Suprapubic skin (tissue), 4 donors: ENCODE data around the gene TPCN1. TPM values are rescaled to one million over a fixed set of nuclear protein-coding genes. Genes with fewer than 3 reads are reported as not detected.

ENCODE experiments used
- DNase-seq, 2 donors: peaks; one replicate each; pipeline ENCODE4 v3.0.0-alpha.2; 2019; ENCODE audit warnings: low spot score in 2 of 2
- H3K27ac ChIP-seq: fragments of 200-600 bp; sonication (generic); one replicate; pipeline ENCODE4 v1.5.1; 2019
- H3K27me3 ChIP-seq: fragments of 200-600 bp; sonication (generic); one replicate; pipeline ENCODE4 v1.5.1; 2019
- H3K36me3 ChIP-seq: fragments of 200-600 bp; sonication (generic); one replicate; pipeline ENCODE4 v1.5.1; 2019
- H3K4me1 ChIP-seq: fragments of 200-600 bp; sonication (generic); one replicate; pipeline ENCODE4 v1.5.1; 2019
- H3K4me3 ChIP-seq: fragments of 200-600 bp; sonication (generic); one replicate; pipeline ENCODE4 v1.5.1; 2019; ENCODE audit warnings: mild to moderate bottlenecking
- H3K9me3 ChIP-seq: fragments of 200-600 bp; sonication (generic); one replicate; pipeline ENCODE4 v1.5.1; 2019
- EP300 ChIP-seq: sonication (generic); formaldehyde crosslinking; IDR thresholded peaks from one replicate; pipeline ENCODE4 v1.6.1; 2017; ENCODE audit warnings: antibody characterized with exemption
- POLR2A ChIP-seq, 2 donors: fragments of 450-650 bp; IDR thresholded peaks; one replicate each; pipeline ENCODE4 v1.6.1; 2017; ENCODE audit warnings: antibody characterized with exemption in 2 of 2, mild to moderate bottlenecking in 2 of 2, moderate library complexity in 2 of 2
- POLR2AphosphoS5 ChIP-seq, 3 donors: sonication (generic); formaldehyde crosslinking; IDR thresholded peaks; one replicate each; pipeline ENCODE4 v1.6.1; 2017; ENCODE audit warnings: antibody characterized with exemption in 3 of 3
- WGBS: methylation state at CpG from one replicate; pipeline ENCODE4 v1.1.5; 2018; 5-methylcytosine and 5-hydroxymethylcytosine counted together
- total RNA-seq, 4 donors: library from RNA; depleted of rRNA; stranded (reverse); fragments of >200 nt; gene quantifications; one replicate each; pipeline ENCODE4 v1.1.0, GENCODE V29; 2016
- TF ChIP-seq, protein P1 (sequence below), 2 donors: fragments of 200-600 bp in 1 of 2; fragments of 450-650 bp in 1 of 2; sonication (generic) in 1 of 2; IDR thresholded peaks; one replicate each; pipeline ENCODE4 v1.5.1; 2016 to 2019; ENCODE audit warnings: antibody characterized with exemption in 2 of 2, mild to moderate bottlenecking in 1 of 2, moderate library complexity in 1 of 2

Gene TPCN1
- total RNA-seq, 4 donors from 2014 or later = 15.5 to 74.1 (median 35.6) TPM

GRCh38 chr12:113277511-113277910 lies 56.2 kb downstream of the TPCN1 start:
- peak in 1 of 2 donors; percentile 46 for DNase-seq
- no peak overlapping the region for H3K4me3 ChIP-seq
- TF ChIP-seq, protein P1, sequence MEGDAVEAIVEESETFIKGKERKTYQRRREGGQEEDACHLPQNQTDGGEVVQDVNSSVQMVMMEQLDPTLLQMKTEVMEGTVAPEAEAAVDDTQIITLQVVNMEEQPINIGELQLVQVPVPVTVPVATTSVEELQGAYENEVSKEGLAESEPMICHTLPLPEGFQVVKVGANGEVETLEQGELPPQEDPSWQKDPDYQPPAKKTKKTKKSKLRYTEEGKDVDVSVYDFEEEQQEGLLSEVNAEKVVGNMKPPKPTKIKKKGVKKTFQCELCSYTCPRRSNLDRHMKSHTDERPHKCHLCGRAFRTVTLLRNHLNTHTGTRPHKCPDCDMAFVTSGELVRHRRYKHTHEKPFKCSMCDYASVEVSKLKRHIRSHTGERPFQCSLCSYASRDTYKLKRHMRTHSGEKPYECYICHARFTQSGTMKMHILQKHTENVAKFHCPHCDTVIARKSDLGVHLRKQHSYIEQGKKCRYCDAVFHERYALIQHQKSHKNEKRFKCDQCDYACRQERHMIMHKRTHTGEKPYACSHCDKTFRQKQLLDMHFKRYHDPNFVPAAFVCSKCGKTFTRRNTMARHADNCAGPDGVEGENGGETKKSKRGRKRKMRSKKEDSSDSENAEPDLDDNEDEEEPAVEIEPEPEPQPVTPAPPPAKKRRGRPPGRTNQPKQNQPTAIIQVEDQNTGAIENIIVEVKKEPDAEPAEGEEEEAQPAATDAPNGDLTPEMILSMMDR (IDR thresholded peaks at IDR 0.05) = no peak
- TF ChIP-seq POLR2AphosphoS5 (IDR thresholded peaks at IDR 0.05) (no peak), POLR2A (IDR thresholded peaks at IDR 0.05) (no peak), EP300 (no peak)
- H3K36me3 ChIP-seq = peaks cover 69% of the 10 kb centered on the region
- no peaks in the 10 kb centered on the region for H3K27me3 ChIP-seq
- H3K4me1 ChIP-seq = peaks cover 10% of the 10 kb centered on the region
- WGBS = 90% methylated on average over 4 of the region's 5 CpGs
- H3K9me3 ChIP-seq = no peaks in the 10 kb centered on the region
- no peak overlapping the region for H3K27ac ChIP-seq

DNA sequence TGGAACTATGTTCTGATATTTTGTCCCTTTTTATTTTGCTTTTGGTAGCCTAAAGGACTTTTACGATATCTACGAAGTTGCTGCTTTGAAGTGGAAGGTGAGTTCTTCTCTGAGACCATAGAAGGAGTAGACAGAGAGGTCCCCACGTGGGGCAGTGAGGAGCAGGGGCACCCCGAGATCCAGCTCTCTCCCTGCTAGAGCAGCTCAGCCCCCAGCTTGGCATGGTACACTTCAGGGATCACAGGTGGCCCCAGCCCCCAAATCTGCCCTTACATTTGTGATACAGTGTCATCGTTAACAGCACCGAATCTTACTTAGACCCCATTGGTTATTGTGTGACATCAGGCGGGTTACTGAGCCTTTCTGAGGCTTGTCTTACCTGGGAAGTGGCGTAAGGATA lies 56.9 kb downstream of the TPCN1 start:
- no peaks in the 10 kb centered on the region for H3K27me3 ChIP-seq
- no peak overlapping the region for H3K4me3 ChIP-seq
- H3K36me3 ChIP-seq = peaks cover 66% of the 10 kb centered on the region
- WGBS = 82% methylated on average over 8 of the region's 8 CpGs
- H3K9me3 ChIP-seq = no peaks in the 10 kb centered on the region
- TF ChIP-seq EP300 = no peak
- TF ChIP-seq, protein P1 (IDR thresholded peaks at IDR 0.05) = no peak
- TF ChIP-seq POLR2AphosphoS5 (IDR thresholded peaks at IDR 0.05) = no peak
- TF ChIP-seq POLR2A (IDR thresholded peaks at IDR 0.05) = no peak
- no peak overlapping the region for H3K27ac ChIP-seq
- peaks cover 5% of the 10 kb centered on the region for H3K4me1 ChIP-seq
- DNase-seq = peak in 1 of 2 donors; percentile 38

DNA sequence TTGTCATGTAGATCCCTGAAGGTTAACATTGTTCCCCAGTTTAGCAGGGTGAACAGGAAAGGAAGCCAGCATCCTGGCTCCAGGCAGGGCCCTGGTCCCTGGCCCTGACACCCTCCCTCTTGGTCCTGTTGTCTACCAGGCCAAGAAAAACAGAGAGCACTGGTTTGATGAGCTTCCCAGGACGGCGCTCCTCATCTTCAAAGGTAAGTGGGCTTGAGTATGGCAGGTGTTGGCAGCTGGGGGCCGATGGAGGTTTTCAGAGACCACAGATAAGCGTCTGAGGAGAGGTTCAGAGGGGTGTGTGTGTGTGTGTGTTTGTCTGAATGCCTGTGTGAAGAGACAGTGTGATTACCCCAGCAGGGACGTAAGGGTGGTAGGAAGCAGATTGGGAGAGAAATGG lies 57.4 kb downstream of the TPCN1 start:
- 84% methylated on average over 5 of the region's 5 CpGs for WGBS
- TF ChIP-seq, protein P1 (IDR thresholded peaks at IDR 0.05) = no peak
- TF ChIP-seq POLR2A (IDR thresholded peaks at IDR 0.05) (no peak), EP300 (no peak), POLR2AphosphoS5 (IDR thresholded peaks at IDR 0.05) (no peak)
- Histone ChIP-seq H3K36me3 (peaks cover 66% of the 10 kb centered on the region), H3K4me3 (no peak overlapping the region), H3K27me3 (no peaks in the 10 kb centered on the region), H3K27ac (no peak overlapping the region), H3K9me3 (no peaks in the 10 kb centered on the region), H3K4me1 (peaks cover 5% of the 10 kb centered on the region)
- DNase-seq = peak in 1 of 2 donors; percentile 25

- Histone ChIP-seq H3K36me3 (peaks cover 72% of the 10 kb centered on the region), H3K9me3 (no peaks in the 10 kb centered on the region), H3K4me1 (no peaks in the 10 kb centered on the region), H3K27ac (no peak overlapping the region), H3K4me3 (no peak overlapping the region), H3K27me3 (no peaks in the 10 kb centered on the region)
- no peak for DNase-seq
- TF ChIP-seq POLR2A (IDR thresholded peaks at IDR 0.05) (no peak), POLR2AphosphoS5 (IDR thresholded peaks at IDR 0.05) (no peak), EP300 (no peak)
- TF ChIP-seq, protein P1 (IDR thresholded peaks at IDR 0.05) = no peak
- 89% methylated on average over 13 of the region's 13 CpGs for WGBS
These were observed 63.5 kb downstream of the TPCN1 start for GRCh38 chr12:113284751-113285150.

- H3K9me3 ChIP-seq = no peaks in the 10 kb centered on the region
- H3K27me3 ChIP-seq = no peaks in the 10 kb centered on the region
- H3K4me3 ChIP-seq = no peak overlapping the region
- TF ChIP-seq, protein P1 (IDR thresholded peaks at IDR 0.05) = no peak
- TF ChIP-seq EP300 (no peak), POLR2AphosphoS5 (IDR thresholded peaks at IDR 0.05) (no peak), POLR2A (IDR thresholded peaks at IDR 0.05) (no peak)
- no peaks in the 10 kb centered on the region for H3K4me1 ChIP-seq
- WGBS = 82% methylated on average over 11 of the region's 22 CpGs
- no peak overlapping the region for H3K27ac ChIP-seq
- peaks cover 76% of the 10 kb centered on the region for H3K36me3 ChIP-seq
- no peak for DNase-seq
These were observed 64.7 kb downstream of the TPCN1 start for GRCh38 chr12:113285679-113286610.
